ENCODE data around the gene PCDHGA7.
"Not testable (repeated sequence)": the region's sequence is repeated elsewhere in the genome, so short reads cannot be mapped to it uniquely, and the experiment has no call there.

PCDHGA7 gene

GRCh38 chr5:141413540-141414069 lies 31.1 kb downstream of the PCDHGA7 start:
- Mint-ChIP-seq H3K27ac (ENCODE audit: low read depth) (no peak overlapping the region), H3K27me3 (peaks cover 88% of the 10 kb centered on the region), H3K4me1 (peaks cover 18% of the 10 kb centered on the region), H3K4me3 (peak overlapping the region; percentile 79), H3K9me3 (peaks cover 16% of the 10 kb centered on the region), H3K36me3 (ENCODE audit: insufficient read depth) (peaks cover 11% of the 10 kb centered on the region)
- DNase-seq (ENCODE audit: low spot score in 2 of 2) (no peak), ATAC-seq (replicated peaks; ENCODE audit: extremely low read depth, poor library complexity, severe bottlenecking) (no peak)

- Mint-ChIP-seq H3K27me3 (peaks cover 86% of the 10 kb centered on the region), H3K9me3 (peaks cover 11% of the 10 kb centered on the region), H3K4me1 (peaks cover 18% of the 10 kb centered on the region)
- not testable (repeated sequence) for H3K4me3 Mint-ChIP-seq; H3K36me3 Mint-ChIP-seq (ENCODE audit: insufficient read depth); DNase-seq (ENCODE audit: low spot score in 2 of 2); H3K27ac Mint-ChIP-seq (ENCODE audit: low read depth); ATAC-seq (replicated peaks; ENCODE audit: extremely low read depth, poor library complexity, severe bottlenecking)
These were observed 32.2 kb downstream of the PCDHGA7 start for GRCh38 chr5:141414548-141415274.

GRCh38 chr5:141415275-141415618 lies 32.7 kb downstream of the PCDHGA7 start:
- not testable (repeated sequence) for H3K27ac Mint-ChIP-seq (ENCODE audit: low read depth); H3K4me3 Mint-ChIP-seq; ATAC-seq (replicated peaks; ENCODE audit: extremely low read depth, poor library complexity, severe bottlenecking); DNase-seq (ENCODE audit: low spot score in 2 of 2); H3K9me3 Mint-ChIP-seq
- Mint-ChIP-seq H3K27me3 (peaks cover 86% of the 10 kb centered on the region), H3K4me1 (peaks cover 18% of the 10 kb centered on the region), H3K36me3 (ENCODE audit: insufficient read depth) (peaks cover 10% of the 10 kb centered on the region)

- H3K27ac Mint-ChIP-seq (ENCODE audit: low read depth); H3K9me3 Mint-ChIP-seq; ATAC-seq (replicated peaks; ENCODE audit: extremely low read depth, poor library complexity, severe bottlenecking); DNase-seq (ENCODE audit: low spot score in 2 of 2): not testable (repeated sequence)
- peaks cover 24% of the 10 kb centered on the region for H3K4me1 Mint-ChIP-seq
- H3K36me3 Mint-ChIP-seq (ENCODE audit: insufficient read depth) = peaks cover 18% of the 10 kb centered on the region
- H3K27me3 Mint-ChIP-seq = peaks cover 92% of the 10 kb centered on the region
- H3K4me3 Mint-ChIP-seq = peak within 1 kb of the TSS; percentile 42
These were observed 35.1 kb downstream of the PCDHGA7 start, which contains the start of gene PCDHGB7 for GRCh38 chr5:141417494-141418172. Gene PCDHGB7 (plus strand): TSS chr5:141417677. CDS start chr5:141417860, 183 bp downstream.

GRCh38 chr5:141419074-141419880 lies 36.7 kb downstream of the PCDHGA7 start:
- DNase-seq (ENCODE audit: low spot score in 2 of 2) = no peak
- peaks cover 88% of the 10 kb centered on the region for H3K27me3 Mint-ChIP-seq
- H3K36me3 Mint-ChIP-seq (ENCODE audit: insufficient read depth) = peaks cover 14% of the 10 kb centered on the region
- peaks cover 6% of the 10 kb centered on the region for H3K9me3 Mint-ChIP-seq
- H3K27ac Mint-ChIP-seq (ENCODE audit: low read depth) = no peak overlapping the region
- peaks cover 10% of the 10 kb centered on the region for H3K4me1 Mint-ChIP-seq
- ATAC-seq (replicated peaks; ENCODE audit: extremely low read depth, poor library complexity, severe bottlenecking) = no peak
- no peak overlapping the region for H3K4me3 Mint-ChIP-seq

GRCh38 chr5:141420855-141421488 lies 38.4 kb downstream of the PCDHGA7 start, which contains the start of gene PCDHGA11:
Gene PCDHGA11 (plus strand): TSS chr5:141421051. CDS start chr5:141421228, 177 bp downstream.
- peak within 1 kb of the TSS; percentile 34 for H3K4me3 Mint-ChIP-seq
- H3K4me1 Mint-ChIP-seq = peaks cover 6% of the 10 kb centered on the region
- peaks cover 14% of the 10 kb centered on the region for H3K36me3 Mint-ChIP-seq (ENCODE audit: insufficient read depth)
- H3K27me3 Mint-ChIP-seq = peaks cover 88% of the 10 kb centered on the region
- ATAC-seq (replicated peaks; ENCODE audit: extremely low read depth, poor library complexity, severe bottlenecking) (no peak), DNase-seq (ENCODE audit: low spot score in 2 of 2) (no peak)
- peaks cover 6% of the 10 kb centered on the region for H3K9me3 Mint-ChIP-seq
- peak within 1 kb of the TSS; percentile 61 for H3K27ac Mint-ChIP-seq (ENCODE audit: low read depth)

GRCh38 chr5:141421489-141421855 lies 38.9 kb downstream of the PCDHGA7 start:
- H3K4me3 Mint-ChIP-seq = peak overlapping the region; percentile 34
- peaks cover 14% of the 10 kb centered on the region for H3K36me3 Mint-ChIP-seq (ENCODE audit: insufficient read depth)
- H3K4me1 Mint-ChIP-seq = peaks cover 6% of the 10 kb centered on the region
- H3K27me3 Mint-ChIP-seq = peaks cover 88% of the 10 kb centered on the region
- ATAC-seq (replicated peaks; ENCODE audit: extremely low read depth, poor library complexity, severe bottlenecking) (no peak), DNase-seq (ENCODE audit: low spot score in 2 of 2) (no peak)
- H3K9me3 Mint-ChIP-seq = peaks cover 6% of the 10 kb centered on the region
- peak overlapping the region; percentile 61 for H3K27ac Mint-ChIP-seq (ENCODE audit: low read depth)

- H3K9me3 Mint-ChIP-seq = peaks cover 4% of the 10 kb centered on the region
- H3K27ac Mint-ChIP-seq (ENCODE audit: low read depth) = no peak overlapping the region
- no peak for ATAC-seq (replicated peaks; ENCODE audit: extremely low read depth, poor library complexity, severe bottlenecking)
- H3K4me3 Mint-ChIP-seq = no peak overlapping the region
- H3K27me3 Mint-ChIP-seq = peaks cover 83% of the 10 kb centered on the region
- no peak for DNase-seq (ENCODE audit: low spot score in 2 of 2)
- peaks cover 14% of the 10 kb centered on the region for H3K36me3 Mint-ChIP-seq (ENCODE audit: insufficient read depth)
- peaks cover 6% of the 10 kb centered on the region for H3K4me1 Mint-ChIP-seq
These were observed 40.3 kb downstream of the PCDHGA7 start for GRCh38 chr5:141422742-141423291.

GRCh38 chr5:141427783-141428426 lies 45.4 kb downstream of the PCDHGA7 start:
- peaks cover 6% of the 10 kb centered on the region for H3K4me1 Mint-ChIP-seq
- no peak overlapping the region for H3K27ac Mint-ChIP-seq (ENCODE audit: low read depth)
- peaks cover 16% of the 10 kb centered on the region for H3K9me3 Mint-ChIP-seq
- H3K36me3 Mint-ChIP-seq (ENCODE audit: insufficient read depth) = peaks cover 3% of the 10 kb centered on the region
- DNase-seq (ENCODE audit: low spot score in 2 of 2) (no peak), ATAC-seq (replicated peaks; ENCODE audit: extremely low read depth, poor library complexity, severe bottlenecking) (no peak)
- H3K4me3 Mint-ChIP-seq = no peak overlapping the region
- peaks cover 80% of the 10 kb centered on the region for H3K27me3 Mint-ChIP-seq

- Mint-ChIP-seq H3K9me3 (peaks cover 20% of the 10 kb centered on the region), H3K36me3 (ENCODE audit: insufficient read depth) (peaks cover 3% of the 10 kb centered on the region), H3K27ac (ENCODE audit: low read depth) (peak within 1 kb of the TSS; percentile 74), H3K4me1 (peaks cover 6% of the 10 kb centered on the region), H3K27me3 (peaks cover 77% of the 10 kb centered on the region), H3K4me3 (peak within 1 kb of the TSS; percentile 67)
- DNase-seq (ENCODE audit: low spot score in 2 of 2) (no peak), ATAC-seq (replicated peaks; ENCODE audit: extremely low read depth, poor library complexity, severe bottlenecking) (no peak)
These were observed 48.0 kb downstream of the PCDHGA7 start, which contains the start of gene PCDHGA12 for GRCh38 chr5:141430332-141431113. Gene PCDHGA12 (plus strand): TSS chr5:141430507. CDS start chr5:141430760, 253 bp downstream.

GRCh38 chr5:141431286-141431685 lies 48.7 kb downstream of the PCDHGA7 start:
- no peak for DNase-seq (ENCODE audit: low spot score in 2 of 2)
- H3K9me3 Mint-ChIP-seq = peaks cover 20% of the 10 kb centered on the region
- ATAC-seq (replicated peaks; ENCODE audit: extremely low read depth, poor library complexity, severe bottlenecking) = no peak
- H3K4me3 Mint-ChIP-seq = no peak overlapping the region
- peaks cover 3% of the 10 kb centered on the region for H3K36me3 Mint-ChIP-seq (ENCODE audit: insufficient read depth)
- H3K27me3 Mint-ChIP-seq = peaks cover 77% of the 10 kb centered on the region
- peaks cover 6% of the 10 kb centered on the region for H3K4me1 Mint-ChIP-seq
- no peak overlapping the region for H3K27ac Mint-ChIP-seq (ENCODE audit: low read depth)

Measured in central memory CD8-positive, alpha-beta T cell (primary cell).